Measurements from ENCODE around the gene TRIM38.

- TF ChIP-seq CTCF (IDR thresholded peaks at IDR 0.05 in 4 of 5, conservative IDR thresholded peaks at IDR 0.05 in 1 of 5) (no peak), POLR2A (IDR thresholded peaks at IDR 0.05) (no peak)
Observed at GRCh38 chr6:25968769-25969168, 6.2 kb downstream of the TRIM38 start.
